Glomerular endothelial cell (primary cell): ENCODE data around the gene TM2D3. TPM values are rescaled to one million over a fixed set of nuclear protein-coding genes. Genes with fewer than 3 reads are reported as not detected.
"Not testable (repeated sequence)": the region's sequence is repeated elsewhere in the genome, so short reads cannot be mapped to it uniquely, and the experiment has no call there.

Source experiments
- DNase-seq: peaks from one replicate; pipeline ENCODE4 v3.0.0-alpha.2; 2011; ENCODE audit warnings: low read depth, low spot score; ENCODE audit errors: extremely low read depth
- total RNA-seq: library from RNA; depleted of rRNA; stranded (reverse); fragments of >200 nt; gene quantifications from 2 replicates; pipeline ENCODE4 v1.2.3, GENCODE V29; 2015

TM2D3 gene
- total RNA-seq, 1 donor from 2014 or later = 31.6 TPM

DNA sequence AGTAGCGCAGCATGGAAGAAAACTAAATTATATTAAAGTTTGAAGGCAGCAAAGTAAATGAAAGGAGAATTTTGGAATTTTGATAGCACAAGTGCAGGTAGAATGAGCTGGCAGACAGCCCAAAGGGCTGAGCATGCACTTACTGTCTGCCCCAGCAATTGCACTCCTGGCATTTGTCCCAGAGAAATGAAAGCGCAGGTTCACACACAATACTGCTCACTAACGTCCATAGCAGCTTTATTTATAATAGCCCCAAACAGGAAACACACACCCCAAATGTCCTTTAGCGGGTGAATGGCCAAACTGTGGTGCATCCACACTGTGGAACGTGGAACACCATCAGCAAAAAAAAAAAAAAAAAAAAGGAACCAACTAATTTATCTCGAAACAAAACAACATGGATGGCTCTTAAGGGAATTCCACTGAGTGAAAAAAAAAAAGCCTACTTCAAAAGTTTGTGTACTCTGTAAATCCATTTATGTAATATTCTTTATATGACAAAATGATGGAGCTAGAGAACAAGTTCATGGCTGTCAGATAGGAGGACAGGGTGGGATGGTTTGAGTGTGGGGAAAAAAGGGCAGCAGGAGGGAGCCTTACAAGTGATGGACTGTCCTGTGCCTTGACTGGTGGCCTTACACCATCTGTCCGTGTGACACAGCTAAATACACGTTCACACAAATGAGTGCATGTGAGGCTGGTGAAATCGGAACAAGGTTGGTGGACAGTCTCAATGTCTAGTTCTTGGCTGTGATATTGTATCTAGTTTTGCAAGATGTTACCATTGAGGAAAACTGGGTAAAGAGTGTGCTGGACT lies 6.0 kb upstream of the TM2D3 start:
- no peak for DNase-seq

DNA sequence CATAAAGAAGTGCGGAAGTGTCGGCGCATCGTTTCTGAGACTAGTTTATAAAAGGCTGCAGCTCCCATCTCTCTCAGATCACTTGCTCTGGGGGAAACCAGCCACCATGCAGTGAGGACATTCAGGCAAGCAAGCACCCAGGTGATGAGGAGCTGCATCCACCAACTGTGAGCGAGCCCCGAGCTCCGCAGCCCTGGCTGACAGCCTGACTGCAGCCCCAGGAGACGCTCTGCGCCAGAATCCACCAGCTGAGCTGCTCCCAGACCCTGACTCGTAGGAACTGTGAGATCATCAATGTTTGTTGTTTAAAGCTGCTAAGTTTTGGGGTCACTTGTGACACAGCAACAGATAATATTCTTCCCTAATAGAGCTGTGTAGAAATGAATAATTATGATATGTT lies 5.0 kb upstream of the TM2D3 start:
- no peak for DNase-seq

DNA sequence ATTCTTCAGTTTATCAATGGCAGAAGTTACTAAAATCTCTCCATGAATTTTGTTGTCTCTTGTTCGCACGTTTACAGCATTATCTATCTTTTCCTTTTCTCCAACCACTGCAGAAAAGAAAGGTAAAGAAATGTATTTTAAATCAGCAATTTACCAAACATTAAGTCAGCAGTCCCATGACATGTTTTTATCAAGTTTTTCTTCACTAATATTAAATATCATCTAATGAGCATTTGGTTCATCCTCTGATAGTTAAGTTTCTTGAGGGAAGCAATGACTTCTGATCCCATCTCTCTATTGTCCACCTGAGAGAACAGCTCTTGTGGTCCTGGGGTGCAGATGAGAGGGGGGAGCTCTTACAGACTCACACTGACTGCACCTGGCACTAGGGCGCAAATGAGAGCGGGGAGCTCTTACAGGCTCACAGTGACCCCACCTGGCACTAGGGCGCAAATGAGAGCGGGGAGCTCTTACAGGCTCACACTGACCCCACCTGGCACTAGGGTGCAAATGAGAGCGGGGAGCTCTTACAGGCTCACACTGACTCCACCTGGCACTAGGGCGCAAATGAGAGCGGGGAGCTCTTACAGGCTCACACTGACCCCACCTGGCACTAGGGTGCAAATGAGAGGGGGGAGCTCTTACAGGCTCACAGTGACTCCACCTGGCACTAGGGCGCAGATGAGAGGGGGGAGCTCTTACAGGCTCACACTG lies 2.6 kb upstream of the TM2D3 start:
- DNase-seq = not testable (repeated sequence)

DNA sequence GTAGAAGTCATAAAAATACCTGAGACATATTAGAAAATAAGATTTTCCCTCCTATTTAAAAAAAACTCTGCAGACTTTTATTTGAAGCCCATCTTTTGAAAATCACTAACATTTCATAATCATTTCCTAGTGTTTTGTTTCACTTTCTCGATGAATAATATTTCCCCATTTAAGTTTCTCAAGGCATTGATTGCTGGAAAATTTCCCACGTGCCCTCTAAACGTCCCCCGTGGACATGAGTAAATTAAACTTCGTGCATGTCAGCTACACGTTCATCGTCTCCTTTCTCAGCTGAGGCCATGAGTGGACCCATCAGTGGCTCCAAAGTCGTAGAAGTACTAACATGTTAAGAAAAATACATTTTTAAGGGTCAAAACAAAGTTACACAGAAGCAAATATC lies 2.0 kb upstream of the TM2D3 start:
- DNase-seq = no peak

DNA sequence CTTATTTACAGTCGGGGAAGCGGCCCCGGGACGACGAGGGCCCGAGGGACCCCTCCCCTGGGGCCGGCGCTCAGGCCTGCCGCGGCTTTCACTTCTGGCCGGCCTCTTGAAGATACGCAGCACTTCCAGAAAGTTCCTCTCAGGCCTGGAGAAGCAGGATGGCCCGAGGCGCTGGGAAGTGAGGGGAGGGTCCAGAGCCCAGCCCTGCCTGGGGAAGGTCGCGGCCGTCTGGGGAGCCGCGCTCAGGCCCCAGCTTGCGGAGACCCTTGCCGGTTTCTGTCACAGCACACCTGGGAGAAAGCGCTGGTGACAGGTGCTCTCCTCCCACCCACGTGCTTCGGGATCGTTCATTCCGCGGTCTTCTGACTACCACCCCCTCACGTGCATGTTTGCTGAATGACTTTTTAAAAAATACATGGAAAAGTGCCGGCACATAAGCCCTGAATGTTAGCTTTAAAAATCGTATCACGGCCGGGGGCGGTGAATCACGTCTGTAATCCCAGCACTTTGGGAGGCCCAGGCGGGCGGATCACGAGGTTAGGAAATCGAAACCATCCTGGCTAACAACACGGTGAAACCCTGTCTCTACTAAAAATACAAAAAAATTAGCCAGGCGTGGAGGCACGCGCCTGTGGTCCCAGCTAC lies 727 bp upstream of the TM2D3 start:
- DNase-seq = no peak

DNA sequence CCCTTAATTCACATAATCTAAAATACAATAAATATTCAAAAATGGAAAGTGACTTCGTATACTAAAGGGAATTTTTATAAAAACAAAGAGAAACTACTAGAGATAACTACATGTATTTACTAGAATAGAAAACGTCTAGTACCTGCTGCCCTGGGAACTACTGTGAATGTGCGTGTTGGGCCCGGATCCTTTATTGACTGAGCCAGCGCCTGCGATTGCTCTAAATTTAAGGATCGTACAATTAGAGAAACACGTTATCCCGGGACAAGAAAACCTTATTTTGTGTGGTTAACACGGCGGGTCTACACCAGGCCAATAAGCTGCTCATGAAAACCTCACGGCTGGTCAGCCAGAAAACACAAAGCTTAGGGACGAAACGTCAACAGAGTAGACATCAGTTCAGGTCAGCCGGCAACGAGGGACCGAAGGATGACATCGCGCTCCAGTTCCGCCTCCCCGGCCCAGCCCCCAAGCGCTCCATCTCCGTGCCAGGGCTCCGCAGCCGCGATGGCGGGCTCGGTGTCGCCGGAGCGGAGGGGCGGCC lies 555 bp downstream of the TM2D3 start:
- DNase-seq = no peak

DNA sequence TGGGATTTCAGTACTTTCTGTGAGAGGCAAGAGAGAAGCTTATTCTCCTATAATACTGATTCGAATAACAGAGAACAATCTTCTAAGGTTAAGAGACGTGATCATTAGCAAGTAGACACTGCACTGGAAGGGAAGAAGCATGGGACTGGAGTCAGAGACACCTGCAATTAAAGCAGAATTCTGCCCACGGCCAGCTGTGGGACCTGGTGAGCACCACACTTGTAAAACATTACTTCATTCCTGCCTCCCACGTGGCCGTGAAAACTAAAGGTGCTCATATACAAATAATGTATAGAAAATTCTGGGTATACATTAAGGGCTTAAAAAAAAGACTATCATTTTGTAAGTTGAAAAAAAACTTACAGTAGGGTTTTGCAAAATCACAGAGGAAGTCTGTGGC lies 2.0 kb downstream of the TM2D3 start:
- DNase-seq = no peak

DNA sequence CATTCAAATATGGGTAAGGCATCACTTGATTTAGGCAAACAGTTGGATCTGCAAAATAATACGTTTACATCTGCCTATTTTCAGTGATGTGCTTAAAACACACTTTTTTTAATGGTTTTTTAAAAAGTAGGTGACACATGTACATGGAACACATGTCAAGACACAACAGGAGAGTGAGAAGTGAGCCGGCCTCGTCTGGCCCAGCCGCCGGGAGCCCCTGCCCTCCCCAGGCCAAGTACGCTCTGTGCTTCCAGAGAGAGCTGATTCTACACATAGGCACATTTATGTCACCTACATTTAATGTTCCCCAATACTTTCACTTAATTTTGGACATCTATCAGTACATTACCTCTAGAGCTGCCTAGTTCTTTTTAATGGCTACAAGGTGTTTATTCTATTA lies 3.8 kb downstream of the TM2D3 start:
- no peak for DNase-seq

DNA sequence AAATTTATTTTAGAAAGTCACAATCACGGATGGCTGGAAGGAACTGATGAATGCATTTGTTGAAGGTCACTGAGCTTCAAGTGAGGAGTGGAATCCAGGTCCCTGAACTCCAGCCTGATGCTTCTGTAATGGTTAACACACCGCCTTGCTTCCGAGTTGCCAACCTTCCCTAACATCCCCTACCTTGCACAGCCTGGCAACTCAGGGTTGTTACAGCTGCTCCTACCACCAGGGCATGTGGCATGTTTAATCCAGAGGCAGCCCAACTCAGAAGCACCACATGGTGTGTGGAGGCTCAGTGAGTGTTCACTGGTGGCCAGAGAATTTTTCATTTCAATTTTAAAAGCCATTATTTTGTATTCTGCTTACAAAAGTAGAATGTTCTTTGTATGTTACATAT lies 4.9 kb downstream of the TM2D3 start:
- DNase-seq = no peak

DNA sequence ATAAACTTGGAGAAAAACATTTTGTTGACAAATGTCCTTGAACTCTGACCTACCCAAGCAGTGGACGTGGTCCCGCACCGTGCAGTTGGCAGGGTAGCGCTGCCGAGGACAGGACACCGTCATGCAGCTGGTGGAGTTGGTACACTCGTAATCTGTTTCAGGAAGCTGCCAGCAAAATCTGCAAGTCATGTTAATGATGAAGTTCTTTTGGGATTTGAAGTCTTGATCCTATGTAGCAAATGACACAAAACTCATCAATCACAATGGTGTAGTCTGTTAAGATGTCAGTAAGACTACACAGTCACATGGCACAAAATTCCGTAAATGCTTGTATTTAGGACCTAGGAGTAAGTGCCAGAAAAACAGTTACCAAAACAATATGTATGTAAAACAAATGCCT lies 5.5 kb downstream of the TM2D3 start:
- DNase-seq = no peak

DNA sequence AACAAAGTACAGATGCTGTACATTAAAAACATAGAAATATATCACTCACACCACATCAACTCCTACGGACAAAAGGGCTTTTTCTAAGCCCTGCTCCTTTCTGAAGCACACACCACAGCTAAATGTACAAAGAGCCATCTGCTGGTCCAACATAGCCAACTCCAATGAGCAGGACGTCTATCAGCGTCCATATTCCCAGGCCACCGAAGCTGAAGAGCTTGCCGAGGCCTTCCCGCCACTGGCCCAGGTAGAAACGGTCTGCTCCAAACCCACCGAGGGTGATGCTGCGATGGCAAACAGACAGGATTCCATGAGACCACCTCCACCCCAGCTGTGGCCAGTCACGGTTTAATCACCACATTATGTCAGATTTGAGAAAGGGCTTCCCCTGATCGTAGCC lies 9.8 kb downstream of the TM2D3 start:
- no peak for DNase-seq

DNA sequence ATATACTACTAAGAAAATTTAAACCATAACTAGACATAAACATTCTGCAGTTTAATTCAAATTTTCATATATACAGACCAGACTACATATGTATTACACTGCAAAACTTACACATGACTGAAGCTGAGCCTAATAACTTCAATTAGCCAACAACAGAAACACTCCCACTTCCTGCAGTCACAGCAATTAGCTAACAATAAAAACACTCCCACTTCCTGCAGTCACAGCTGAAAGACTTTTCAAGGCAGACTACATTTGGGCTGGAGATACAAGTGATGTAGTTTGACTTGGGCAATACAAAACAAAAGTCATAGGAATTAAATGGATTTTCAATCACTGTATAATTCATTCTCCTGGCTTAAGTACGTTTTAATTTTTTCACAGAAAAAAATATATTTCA lies 10.3 kb downstream of the TM2D3 start:
- DNase-seq = peak; percentile 68

DNA sequence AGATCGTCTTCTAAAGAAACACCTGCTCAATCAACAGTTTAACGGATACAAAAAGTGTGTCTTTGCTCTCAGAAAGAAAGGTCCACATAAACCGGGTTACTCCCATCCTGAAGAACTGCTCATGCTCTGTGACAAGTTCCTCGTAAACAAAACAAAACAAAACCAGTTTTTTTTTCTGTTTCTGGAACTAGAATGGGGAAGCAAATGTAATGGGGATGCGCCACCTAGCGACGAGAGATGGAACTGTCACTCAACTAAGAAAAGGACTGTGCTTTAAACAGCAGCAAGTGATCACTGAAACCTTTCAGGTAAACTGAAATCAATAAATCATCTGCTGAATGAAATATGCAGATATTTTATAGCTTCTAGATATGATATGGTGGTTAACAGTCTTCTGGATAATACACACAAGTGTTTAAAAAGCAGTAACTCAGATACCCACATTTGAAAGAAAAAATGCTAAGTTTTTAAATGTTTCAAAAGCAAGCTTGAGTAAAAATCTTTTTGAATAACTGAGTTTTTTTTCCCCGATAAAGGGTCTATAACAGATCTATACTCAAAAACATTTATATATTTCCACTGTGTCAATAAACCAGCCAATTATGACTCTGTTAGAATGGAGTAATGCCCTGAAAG lies 10.9 kb downstream of the TM2D3 start:
- peak; percentile 67 for DNase-seq

DNA sequence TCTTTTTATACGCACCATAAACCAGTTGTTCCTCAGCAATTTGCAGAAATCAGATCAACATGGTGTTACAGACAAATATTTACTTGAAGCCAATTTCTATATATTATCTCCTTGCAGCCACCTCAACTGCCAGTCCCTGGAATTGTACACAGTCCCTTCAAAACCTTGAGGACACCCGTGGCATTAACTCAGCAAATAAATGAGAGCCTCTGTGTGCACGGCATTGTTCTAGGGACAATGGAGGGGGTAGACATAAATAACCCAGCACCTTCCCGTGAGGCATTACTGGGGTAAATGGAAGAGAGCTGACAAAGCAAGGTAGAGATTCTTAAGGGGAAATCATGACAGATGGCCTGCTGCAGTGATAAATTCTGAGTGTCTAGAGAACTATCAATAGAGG lies 12.5 kb downstream of the TM2D3 start:
- DNase-seq = no peak

DNA sequence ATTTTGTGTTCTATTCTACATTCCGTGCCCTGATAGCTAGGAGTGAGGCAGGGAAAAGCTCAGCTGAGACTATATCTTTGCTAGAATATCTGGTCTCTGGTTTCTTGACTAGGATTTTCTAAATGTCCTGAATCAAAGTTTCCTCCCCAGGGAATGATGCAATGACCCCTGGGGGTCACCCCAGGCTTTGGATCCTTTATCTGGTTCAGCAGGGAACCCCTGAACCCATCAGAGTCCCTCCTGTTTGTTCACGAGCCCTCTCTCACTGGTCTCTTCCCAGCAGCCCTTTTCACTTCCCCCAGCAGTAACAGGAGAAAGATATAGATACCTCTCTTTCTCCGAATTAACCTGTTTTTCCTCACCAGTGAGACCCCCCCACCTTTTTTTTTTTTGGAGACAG lies 14.3 kb downstream of the TM2D3 start:
- no peak for DNase-seq

DNA sequence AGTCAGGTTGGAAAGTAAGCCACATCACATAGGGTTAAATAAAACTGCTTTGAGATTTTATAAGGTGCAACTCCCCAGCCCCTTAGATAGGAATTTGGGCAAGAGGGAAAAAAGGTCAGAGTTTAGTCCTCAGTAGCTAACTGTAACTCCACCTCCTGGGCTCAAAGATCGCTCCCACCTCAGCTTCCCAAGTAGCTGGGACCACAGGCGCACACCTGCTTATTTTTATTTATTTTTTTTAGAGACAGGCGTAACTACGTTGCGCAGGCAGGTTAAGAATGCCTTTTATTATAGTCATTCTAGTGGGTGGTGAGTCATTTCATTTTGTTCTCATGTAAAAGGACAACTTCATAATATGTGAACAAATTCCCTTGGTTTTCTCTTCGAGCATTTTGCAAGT lies 14.7 kb downstream of the TM2D3 start:
- DNase-seq = no peak

DNA sequence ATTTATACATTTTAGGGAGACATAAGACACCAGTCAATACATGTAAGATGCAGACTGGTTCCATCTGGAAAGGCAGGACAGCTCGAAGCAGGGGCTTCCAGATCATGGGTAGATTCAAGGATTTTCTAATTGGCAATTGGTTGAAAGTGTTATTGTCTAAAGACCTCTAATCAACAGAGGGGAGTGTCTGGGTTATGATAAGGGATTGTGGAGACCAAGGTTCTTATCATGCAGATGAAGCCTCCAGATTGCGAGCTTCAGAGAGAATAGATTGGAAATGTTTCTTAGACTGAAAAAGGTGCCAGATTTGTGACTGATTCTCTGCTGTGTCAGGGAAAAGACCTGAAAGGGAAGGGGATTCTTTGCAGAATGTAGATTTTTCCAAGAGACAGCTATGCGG lies 15.1 kb downstream of the TM2D3 start:
- no peak for DNase-seq

DNA sequence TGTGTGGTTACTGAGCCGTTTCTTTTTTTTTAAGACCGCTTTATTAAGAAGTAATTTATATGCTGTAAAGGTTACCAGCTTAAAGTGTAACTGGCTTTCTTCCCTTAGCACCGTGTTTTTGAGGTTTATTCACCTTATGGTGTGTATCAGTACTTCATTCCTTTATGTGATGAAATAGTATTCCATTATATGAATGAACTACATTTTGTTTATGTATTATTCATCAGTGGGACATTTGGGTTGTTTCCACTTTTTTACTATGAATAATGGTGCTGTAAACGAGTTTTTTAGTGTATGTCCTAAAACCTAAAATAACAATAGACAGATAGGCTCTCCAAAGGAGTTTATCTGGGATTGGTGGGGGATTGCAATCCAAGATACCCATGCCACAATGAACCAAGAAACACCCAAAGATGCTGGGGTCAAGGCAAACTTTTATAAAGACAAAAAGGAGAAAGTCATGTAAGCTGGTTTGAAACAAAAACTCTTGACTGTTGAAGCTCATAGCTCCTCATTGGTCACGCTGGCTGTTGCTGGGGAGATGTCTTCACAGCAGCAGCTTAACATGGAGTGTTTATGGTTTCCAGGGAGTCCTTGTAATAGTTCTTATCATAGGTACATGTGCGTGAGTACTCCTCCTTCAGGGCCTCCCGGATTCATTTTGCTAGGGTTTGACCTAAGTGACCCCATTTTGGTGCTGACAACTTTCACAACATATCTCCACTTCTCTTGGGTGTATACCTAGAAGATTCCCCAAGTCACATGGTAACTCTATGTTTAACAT lies 16.0 kb downstream of the TM2D3 start:
- DNase-seq = no peak

DNA sequence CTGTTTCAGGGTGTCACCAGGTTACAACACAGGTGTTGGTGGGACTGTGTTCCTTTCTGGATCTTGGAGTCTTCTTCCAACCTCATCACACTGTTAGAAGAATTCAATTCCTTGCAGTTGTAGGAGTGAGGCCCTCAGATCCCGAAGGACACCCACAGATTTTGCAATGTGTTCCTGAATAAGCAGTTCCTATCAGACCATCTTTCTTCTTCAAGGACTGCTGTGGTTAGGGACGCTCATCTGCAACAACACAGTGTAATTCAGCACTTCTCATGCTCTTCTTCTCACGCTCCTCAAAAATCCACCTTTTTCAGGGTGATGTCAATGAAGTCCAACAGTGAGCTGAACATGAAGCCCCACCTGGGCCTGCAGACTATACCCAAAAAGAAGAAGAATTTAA lies 18.8 kb downstream of the TM2D3 start:
- DNase-seq = no peak

DNA sequence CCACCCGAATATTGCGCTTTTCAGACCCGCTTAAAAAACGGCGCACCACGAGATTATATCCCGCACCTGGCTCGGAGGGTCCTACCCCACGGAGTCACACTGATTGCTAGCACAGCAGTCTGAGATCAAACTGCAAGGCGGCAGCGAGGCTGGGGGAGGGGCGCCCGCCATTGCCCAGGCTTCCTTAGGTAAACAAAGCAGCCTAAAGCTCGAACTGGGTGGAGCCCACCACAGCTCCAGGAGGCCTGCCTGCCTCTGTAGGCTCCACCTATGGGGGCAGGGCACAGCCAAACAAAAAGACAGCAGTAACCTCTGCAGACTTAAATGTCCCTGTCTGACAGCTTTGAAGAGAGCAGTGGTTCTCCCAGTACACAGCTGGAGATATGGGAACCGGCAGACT lies 25.5 kb downstream of the TM2D3 start:
- DNase-seq = not testable (repeated sequence)
